BLaER1 treated with 17β-estradiol and CSF1 and Interleukin-3, amounts not matched to agents 10 nM and 100 nM (cell line): ENCODE measurements around the gene CORO6.

Source experiments
- H3K27ac ChIP-seq, 11 experiments: shearing (Covaris generic); formaldehyde crosslinking; 2 replicates each; pipeline ENCODE4 v1.8.1; 2022
- H3K27me3 ChIP-seq, 11 experiments: shearing (Covaris generic); formaldehyde crosslinking; 2 replicates each; pipeline ENCODE4 v1.8.1; 2022
- H3K36me3 ChIP-seq, 11 experiments: shearing (Covaris generic); formaldehyde crosslinking; 2 replicates each; pipeline ENCODE4 v1.8.1; 2022
- H3K4me1 ChIP-seq, 10 experiments: shearing (Covaris generic); formaldehyde crosslinking; 2 replicates each; pipeline ENCODE4 v1.8.1; 2022
- H3K4me2 ChIP-seq, 11 experiments: shearing (Covaris generic); formaldehyde crosslinking; 2 replicates each; pipeline ENCODE4 v1.8.1; 2022
- H3K4me3 ChIP-seq, 10 experiments: shearing (Covaris generic); formaldehyde crosslinking; 2 replicates each; pipeline ENCODE4 v1.8.1; 2022
- H3K9ac ChIP-seq, 11 experiments: shearing (Covaris generic); formaldehyde crosslinking; 2 replicates each; pipeline ENCODE4 v1.8.1; 2022
- H3K9me3 ChIP-seq, 11 experiments: shearing (Covaris generic); formaldehyde crosslinking; replicated peaks in 1 of 11; 2 replicates each; pipeline ENCODE4 v1.8.1; 2022
- H4K20me1 ChIP-seq, 11 experiments: shearing (Covaris generic); formaldehyde crosslinking; 2 replicates each; pipeline ENCODE4 v1.8.1; 2022
- Cebpa-rat ChIP-seq, 11 experiments: shearing (Covaris generic); IDR thresholded peaks; 2 replicates each; pipeline ENCODE4 v1.8.1; 2022

Gene CORO6

GRCh38 chr17:29584452-29585079 lies 38.1 kb downstream of the CORO6 start:
- Histone ChIP-seq H3K4me1 (peaks cover 63 to 80% (median 74%) of the 10 kb centered on the region in 10 experiments), H3K9ac (peak overlapping the region; percentile 65 to 93 (median 76)), H3K4me3 (peak overlapping the region; percentile 21 to 67 (median 44); a peak in 18 of 20 replicates), H3K4me2 (peak overlapping the region; percentile 90 to 100 (median 99)), H4K20me1 (peaks cover 12 to 92% (median 75%) of the 10 kb centered on the region in 11 experiments; a peak in 21 of 22 replicates), H3K9me3 (no peaks in the 10 kb centered on the region), H3K36me3 (peaks cover 34 to 46% (median 38%) of the 10 kb centered on the region in 11 experiments), H3K27me3 (no peaks in the 10 kb centered on the region), H3K27ac (peak overlapping the region; percentile 65 to 91 (median 84))
- TF ChIP-seq Cebpa-rat (IDR thresholded peaks at IDR 0.05): no peak

GRCh38 chr17:29583324-29584248 lies 39.1 kb downstream of the CORO6 start:
- H3K9me3 ChIP-seq: no peaks in the 10 kb centered on the region
- peak overlapping the region in 6 of 10 experiments; percentile 26 to 67 (median 48); a peak in 6 of 20 replicates for H3K4me3 ChIP-seq
- TF ChIP-seq Cebpa-rat (IDR thresholded peaks at IDR 0.05): no peak
- H3K9ac ChIP-seq: peak overlapping the region in 10 of 11 experiments; percentile 19 to 93 (median 80); a peak in 17 of 22 replicates
- peak overlapping the region in 9 of 11 experiments; percentile 68 to 91 (median 86); a peak in 16 of 22 replicates for H3K27ac ChIP-seq
- H4K20me1 ChIP-seq: peaks cover 12 to 95% (median 81%) of the 10 kb centered on the region in 11 experiments; a peak in 21 of 22 replicates
- peaks cover 63 to 80% (median 74%) of the 10 kb centered on the region in 10 experiments for H3K4me1 ChIP-seq
- peak overlapping the region; percentile 90 to 100 (median 99) for H3K4me2 ChIP-seq
- H3K27me3 ChIP-seq: no peaks in the 10 kb centered on the region
- H3K36me3 ChIP-seq: peaks cover 44 to 56% (median 48%) of the 10 kb centered on the region in 11 experiments

GRCh38 chr17:29582772-29583171 lies 39.9 kb downstream of the CORO6 start:
- H3K27ac ChIP-seq: peak overlapping the region in 1 of 11 experiments; percentile 88; a peak in 3 of 22 replicates
- peaks cover 52 to 64% (median 56%) of the 10 kb centered on the region in 11 experiments for H3K36me3 ChIP-seq
- H3K9me3 ChIP-seq: no peaks in the 10 kb centered on the region
- H3K4me1 ChIP-seq: peaks cover 57 to 75% (median 69%) of the 10 kb centered on the region in 10 experiments
- peak overlapping the region in 6 of 11 experiments; percentile 97 to 100 (median 99); a peak in 7 of 22 replicates for H3K4me2 ChIP-seq
- no peaks in the 10 kb centered on the region for H3K27me3 ChIP-seq
- no peak overlapping the region for H3K9ac ChIP-seq
- peaks cover 10 to 95% (median 81%) of the 10 kb centered on the region in 11 experiments; a peak in 21 of 22 replicates for H4K20me1 ChIP-seq
- no peak for TF ChIP-seq Cebpa-rat (IDR thresholded peaks at IDR 0.05)
- no peak overlapping the region for H3K4me3 ChIP-seq

GRCh38 chr17:29582254-29582765 lies 40.4 kb downstream of the CORO6 start:
- H3K4me3 ChIP-seq: no peak overlapping the region
- peaks cover 7 to 95% (median 81%) of the 10 kb centered on the region in 11 experiments; a peak in 21 of 22 replicates for H4K20me1 ChIP-seq

GRCh38 chr17:29581583-29582253 lies 41.0 kb downstream of the CORO6 start:
- peaks cover 47 to 65% (median 60%) of the 10 kb centered on the region in 10 experiments for H3K4me1 ChIP-seq
- peak overlapping the region in 8 of 11 experiments; percentile 46 to 88 (median 52); a peak in 10 of 22 replicates for H3K27ac ChIP-seq
- H3K4me2 ChIP-seq: peak overlapping the region in 7 of 11 experiments; percentile 19 to 44 (median 30); a peak in 7 of 22 replicates
- H3K9me3 ChIP-seq: no peaks in the 10 kb centered on the region
- no peaks in the 10 kb centered on the region for H3K27me3 ChIP-seq
- peaks cover 63 to 73% (median 67%) of the 10 kb centered on the region in 11 experiments for H3K36me3 ChIP-seq
- H4K20me1 ChIP-seq: peaks cover 4 to 95% (median 79%) of the 10 kb centered on the region in 11 experiments; a peak in 21 of 22 replicates
- peak overlapping the region in 7 of 11 experiments; percentile 12 to 50 (median 42); a peak in 9 of 22 replicates for H3K9ac ChIP-seq
- TF ChIP-seq Cebpa-rat (IDR thresholded peaks at IDR 0.05): no peak
- H3K4me3 ChIP-seq: no peak overlapping the region

More at GRCh38 chr17:29582254-29582765, 40.4 kb downstream of the CORO6 start:
- H3K9ac ChIP-seq: 0 out of 22 replicates have a peak overlapping the region, but pooled peaks of 1 of the 11 experiments have one; percentile 14
- H3K27ac ChIP-seq: peak overlapping the region in 2 of 11 experiments; percentile 58 to 88; a peak in 2 of 22 replicates
- H3K9me3 ChIP-seq: no peaks in the 10 kb centered on the region
- H3K4me1 ChIP-seq: peaks cover 53 to 70% (median 65%) of the 10 kb centered on the region in 10 experiments
- H3K36me3 ChIP-seq: peaks cover 57 to 67% (median 61%) of the 10 kb centered on the region in 11 experiments
- H3K27me3 ChIP-seq: no peaks in the 10 kb centered on the region
- no peak overlapping the region for H3K4me2 ChIP-seq
- no peak for TF ChIP-seq Cebpa-rat (IDR thresholded peaks at IDR 0.05)

- peak overlapping the region in 9 of 11 experiments; percentile 14 to 44 (median 30); a peak in 9 of 22 replicates for H3K4me2 ChIP-seq
- peaks cover 16 to 95% (median 79%) of the 10 kb centered on the region in 11 experiments; a peak in 21 of 22 replicates for H4K20me1 ChIP-seq
- H3K9me3 ChIP-seq: no peaks in the 10 kb centered on the region
- H3K27ac ChIP-seq: peak overlapping the region in 9 of 11 experiments; percentile 13 to 71 (median 50); a peak in 17 of 22 replicates
- H3K27me3 ChIP-seq: no peaks in the 10 kb centered on the region
- H3K4me3 ChIP-seq: no peak overlapping the region
- no peak for TF ChIP-seq Cebpa-rat (IDR thresholded peaks at IDR 0.05)
- peak overlapping the region in 7 of 11 experiments; percentile 23 to 50 (median 42); a peak in 11 of 22 replicates for H3K9ac ChIP-seq
- H3K36me3 ChIP-seq: peaks cover 79 to 89% (median 83%) of the 10 kb centered on the region in 11 experiments
- peaks cover 31 to 65% (median 59%) of the 10 kb centered on the region in 10 experiments for H3K4me1 ChIP-seq
Measured at GRCh38 chr17:29579866-29580771, 42.6 kb downstream of the CORO6 start.
